Activated CD8-positive, alpha-beta T cell treated with anti-CD3 and anti-CD28 coated beads for 36 hours (primary cell): Measurements from ENCODE around the gene ELOB. TPM values are rescaled to one million over a fixed set of nuclear protein-coding genes. Genes with fewer than 3 reads are reported as not detected.

Experiments used
- ATAC-seq: fragments of 200-7000 bp; cut with Tn5 transposase; one replicate; pipeline ENCODE4 v1.10.0; 2021; ENCODE audit warnings: mild to moderate bottlenecking, moderate library complexity
- CTCF ChIA-PET: fragments of 350-600 bp; sonication (Branson Sonifier 250); formaldehyde crosslinking; loops from one replicate; lab custom pipeline; 2021; ENCODE audit warnings: antibody characterized with exemption; lab: Charles Lee
- POLR2A ChIA-PET: fragments of 350-600 bp; sonication (Branson Sonifier 250); formaldehyde crosslinking; loops from one replicate; lab custom pipeline; 2021; ENCODE audit warnings: antibody characterized with exemption; lab: Charles Lee
- DNase-seq: peaks from one replicate; pipeline ENCODE4 v3.0.0-alpha.2; 2020
- H3K27ac Mint-ChIP-seq: one replicate; pipeline ENCODE4 v1.8.0; 2021; ENCODE audit warnings: mild to moderate bottlenecking, mixed read lengths
- H3K27me3 Mint-ChIP-seq: one replicate; pipeline ENCODE4 v1.8.0; 2021; ENCODE audit warnings: mixed read lengths
- H3K36me3 Mint-ChIP-seq: one replicate; pipeline ENCODE4 v1.8.0; 2021; ENCODE audit warnings: low read depth, mixed read lengths
- H3K4me1 Mint-ChIP-seq: one replicate; pipeline ENCODE4 v1.8.0; 2021; ENCODE audit warnings: low read depth, mixed read lengths
- H3K4me3 Mint-ChIP-seq: one replicate; pipeline ENCODE4 v1.8.0; 2021; ENCODE audit warnings: mild to moderate bottlenecking, moderate library complexity, mixed read lengths
- H3K9me3 Mint-ChIP-seq: one replicate; pipeline ENCODE4 v1.8.0; 2021; ENCODE audit warnings: mixed read lengths
- intact Hi-C: fragments of 100-400 bp; cut with micrococcal nuclease; formaldehyde crosslinking; loops from one replicate; pipeline ENCODE4 v1.10.0; 2022
- total RNA-seq, 2 experiments: library from RNA; stranded (reverse); gene quantifications; one replicate each; pipeline ENCODE4 v1.2.3, GENCODE V29; 2021
- TF ChIP-seq, protein P1 (sequence below): fragments of 200-600 bp; IDR thresholded peaks from one replicate; pipeline ENCODE4 v1.8.0; 2022; ENCODE audit warnings: antibody characterized with exemption, mild to moderate bottlenecking

Gene ELOB
- total RNA-seq, 2 experiments from 2014 or later = 174 to 178 TPM

DNA sequence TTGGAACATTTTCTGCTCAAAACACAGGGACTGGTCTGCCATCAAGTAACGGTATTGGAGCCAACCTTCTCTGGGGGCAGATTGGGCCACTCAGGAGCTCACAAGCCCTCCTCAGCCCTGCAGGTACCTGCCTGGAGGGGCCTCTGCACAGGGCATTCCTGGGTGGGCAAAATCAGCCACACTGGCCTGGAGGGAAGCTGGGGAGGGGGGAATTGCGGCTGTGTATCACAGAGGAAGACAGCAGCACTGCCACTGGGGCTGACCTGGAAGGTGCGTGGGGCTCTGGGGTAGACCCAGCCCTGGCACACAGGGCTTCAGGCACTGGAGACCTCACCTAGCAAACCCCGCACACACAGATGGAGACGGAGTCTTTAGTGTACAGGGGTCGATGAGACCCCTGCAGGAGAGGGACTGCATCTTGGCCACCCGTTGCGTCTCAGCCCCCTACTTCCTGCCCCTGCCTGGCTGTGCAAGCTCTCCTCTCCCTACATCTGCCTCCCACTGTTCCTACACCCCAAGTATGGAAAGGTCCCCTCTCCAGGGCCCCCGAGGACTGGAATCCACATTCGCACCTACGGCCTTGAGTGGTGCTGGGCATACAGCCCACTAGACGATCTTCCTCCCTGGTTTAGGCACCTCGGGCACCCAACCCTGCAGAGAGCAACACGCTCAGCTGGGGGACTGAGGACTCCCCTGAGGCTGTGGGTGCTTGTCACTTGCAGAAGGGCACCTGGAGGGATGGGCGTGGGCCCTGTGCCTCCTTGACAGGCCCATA, 31.8 kb downstream of the ELOB start:
- ATAC-seq (no peak), DNase-seq (no peak)
- Mint-ChIP-seq H3K9me3 (no peaks in the 10 kb centered on the region), H3K36me3 (peaks cover 5% of the 10 kb centered on the region), H3K4me3 (no peak overlapping the region), H3K27ac (no peak overlapping the region), H3K4me1 (peaks cover 2% of the 10 kb centered on the region), H3K27me3 (no peaks in the 10 kb centered on the region)
- TF ChIP-seq, protein P1, sequence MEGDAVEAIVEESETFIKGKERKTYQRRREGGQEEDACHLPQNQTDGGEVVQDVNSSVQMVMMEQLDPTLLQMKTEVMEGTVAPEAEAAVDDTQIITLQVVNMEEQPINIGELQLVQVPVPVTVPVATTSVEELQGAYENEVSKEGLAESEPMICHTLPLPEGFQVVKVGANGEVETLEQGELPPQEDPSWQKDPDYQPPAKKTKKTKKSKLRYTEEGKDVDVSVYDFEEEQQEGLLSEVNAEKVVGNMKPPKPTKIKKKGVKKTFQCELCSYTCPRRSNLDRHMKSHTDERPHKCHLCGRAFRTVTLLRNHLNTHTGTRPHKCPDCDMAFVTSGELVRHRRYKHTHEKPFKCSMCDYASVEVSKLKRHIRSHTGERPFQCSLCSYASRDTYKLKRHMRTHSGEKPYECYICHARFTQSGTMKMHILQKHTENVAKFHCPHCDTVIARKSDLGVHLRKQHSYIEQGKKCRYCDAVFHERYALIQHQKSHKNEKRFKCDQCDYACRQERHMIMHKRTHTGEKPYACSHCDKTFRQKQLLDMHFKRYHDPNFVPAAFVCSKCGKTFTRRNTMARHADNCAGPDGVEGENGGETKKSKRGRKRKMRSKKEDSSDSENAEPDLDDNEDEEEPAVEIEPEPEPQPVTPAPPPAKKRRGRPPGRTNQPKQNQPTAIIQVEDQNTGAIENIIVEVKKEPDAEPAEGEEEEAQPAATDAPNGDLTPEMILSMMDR = no peak
- POLR2A ChIA-PET = no interaction called here
- CTCF ChIA-PET = no interaction called here
- intact Hi-C loops = no loop called here

DNA sequence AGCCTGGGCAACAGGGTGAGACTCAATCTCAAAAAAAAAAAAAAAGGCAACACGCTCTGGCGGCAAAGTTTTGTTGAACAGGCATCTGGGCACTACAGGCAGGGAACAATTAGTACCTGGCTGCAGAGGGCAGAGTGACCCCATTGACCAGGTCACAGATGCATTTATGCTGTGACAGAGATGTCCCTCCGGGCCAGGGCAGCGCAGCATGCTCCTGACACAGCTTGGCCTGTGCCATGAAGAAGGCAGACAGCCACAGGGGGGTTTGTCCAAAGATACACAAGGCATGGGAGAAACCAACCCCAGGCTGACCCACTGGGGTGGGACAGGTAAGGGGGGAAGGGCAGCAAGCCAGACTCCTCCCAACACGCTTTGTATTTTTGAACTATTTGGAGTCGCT, 32.4 kb downstream of the ELOB start:
- ATAC-seq (no peak), DNase-seq (no peak)
- no peaks in the 10 kb centered on the region for H3K27me3 Mint-ChIP-seq
- POLR2A ChIA-PET = no interaction called here
- peaks cover 2% of the 10 kb centered on the region for H3K4me1 Mint-ChIP-seq
- CTCF ChIA-PET = no interaction called here
- intact Hi-C loops = no loop called here
- H3K27ac Mint-ChIP-seq = no peak overlapping the region
- TF ChIP-seq, protein P1 = no peak
- H3K4me3 Mint-ChIP-seq = no peak overlapping the region
- no peaks in the 10 kb centered on the region for H3K9me3 Mint-ChIP-seq
- peaks cover 2% of the 10 kb centered on the region for H3K36me3 Mint-ChIP-seq

DNA sequence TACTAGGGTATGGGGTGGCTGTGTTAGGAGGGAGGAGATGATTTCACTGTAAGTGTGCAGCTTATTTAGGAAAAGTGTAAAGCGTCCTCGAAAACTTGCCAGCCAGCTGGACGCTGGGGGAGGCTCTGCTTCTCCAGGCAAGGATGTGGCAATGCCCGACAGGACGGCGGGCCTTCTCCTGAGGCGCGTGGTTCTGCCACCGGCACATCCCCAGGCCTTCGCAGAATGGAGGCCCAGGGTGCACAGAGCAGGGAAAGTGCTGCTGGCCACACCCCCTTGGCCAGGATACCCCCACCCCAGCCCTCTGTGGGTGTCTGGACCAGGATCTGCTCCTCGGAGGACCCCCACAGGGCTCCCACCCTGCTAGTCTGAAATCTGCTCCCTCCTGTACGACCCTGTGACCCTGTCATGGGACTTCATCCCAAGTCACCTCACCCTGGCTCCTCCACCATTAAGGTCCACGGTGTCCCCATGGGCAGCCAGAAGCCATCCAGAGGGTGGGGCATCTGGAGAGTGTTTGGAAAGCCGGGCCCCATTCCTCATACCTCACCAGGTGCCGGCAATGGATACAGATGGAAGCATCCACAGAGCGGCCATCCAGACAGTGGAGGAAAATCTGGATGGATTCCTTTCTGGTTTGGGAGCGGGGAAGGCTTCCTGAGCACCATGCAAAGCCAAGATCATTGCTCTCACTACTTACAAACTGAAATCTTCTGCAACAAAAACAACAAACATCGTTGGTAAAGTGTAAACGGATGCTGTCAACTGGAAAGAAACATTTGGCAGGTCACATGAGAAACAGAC, 33.9 kb downstream of the ELOB start:
- intact Hi-C loops = no loop called here
- DNase-seq (no peak), ATAC-seq (no peak)
- no peaks in the 10 kb centered on the region for H3K4me1 Mint-ChIP-seq
- CTCF ChIA-PET = no interaction called here
- POLR2A ChIA-PET = interaction anchor here (1.0 kb wide), 1 partner anchor 8 kb away, joined by 5 read pairs; the partner anchor contains the start of gene SRRM2
- no peaks in the 10 kb centered on the region for H3K27me3 Mint-ChIP-seq
- no peaks in the 10 kb centered on the region for H3K36me3 Mint-ChIP-seq
- no peaks in the 10 kb centered on the region for H3K9me3 Mint-ChIP-seq
- TF ChIP-seq, protein P1 = no peak
- no peak overlapping the region for H3K27ac Mint-ChIP-seq
- H3K4me3 Mint-ChIP-seq = no peak overlapping the region

DNA sequence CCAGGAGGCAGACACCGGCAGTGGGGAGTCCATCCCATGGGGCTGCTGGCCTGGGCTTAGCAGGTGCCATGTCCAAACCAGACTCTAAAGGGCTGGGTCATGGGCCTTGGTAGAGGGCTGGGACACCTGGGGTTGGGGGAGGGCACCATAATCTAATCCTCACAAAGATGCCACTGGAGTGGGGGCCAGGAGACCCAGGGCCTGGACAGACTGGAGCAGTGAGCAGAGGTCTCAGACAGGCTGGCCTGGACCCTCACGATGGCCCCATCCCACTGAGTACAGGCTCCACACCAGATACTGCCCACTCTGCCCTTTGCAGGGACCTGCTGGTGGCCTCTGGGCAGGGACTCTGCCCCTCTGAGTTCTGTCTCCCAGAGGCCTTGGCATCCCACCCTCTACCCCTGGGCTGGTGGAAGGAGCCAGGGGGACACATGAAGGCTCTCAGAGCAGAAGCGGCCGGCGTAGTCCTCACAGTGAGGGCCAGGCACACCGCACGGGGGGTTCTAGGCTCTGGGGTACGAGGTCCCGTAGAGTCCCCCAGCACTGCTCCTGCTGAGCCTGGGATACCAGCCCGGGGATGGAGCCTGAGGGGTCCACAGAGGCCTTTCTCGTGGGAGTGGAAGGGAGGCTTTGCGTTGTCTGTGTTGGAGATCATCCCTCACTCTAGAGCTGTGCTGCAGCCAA, 34.6 kb downstream of the ELOB start:
- H3K36me3 Mint-ChIP-seq = no peaks in the 10 kb centered on the region
- no peak for DNase-seq
- POLR2A ChIA-PET = interaction anchor here (1.0 to 1.1 kb wide), 4 partner anchors 9 to 24 kb away, joined by 3 to 5 read pairs (median 3); partner anchors contain the start of gene SRRM2
- CTCF ChIA-PET = no interaction called here
- no peaks in the 10 kb centered on the region for H3K27me3 Mint-ChIP-seq
- TF ChIP-seq, protein P1 = no peak
- H3K9me3 Mint-ChIP-seq = no peaks in the 10 kb centered on the region
- no peak overlapping the region for H3K27ac Mint-ChIP-seq
- no peak overlapping the region for H3K4me3 Mint-ChIP-seq
- H3K4me1 Mint-ChIP-seq = no peaks in the 10 kb centered on the region
- intact Hi-C loops = no loop called here
- ATAC-seq = no peak
